Immature natural killer cell (primary cell): ENCODE data around the gene NPIPB4. TPM values are rescaled to one million over a fixed set of nuclear protein-coding genes. Genes with fewer than 3 reads are reported as not detected.
"Not testable (repeated sequence)": the region's sequence is repeated elsewhere in the genome, so short reads cannot be mapped to it uniquely, and the experiment has no call there.

Experiments
- DNase-seq, 3 donors: peaks; one replicate each; pipeline ENCODE4 v3.0.0; 2022; ENCODE audit warnings: mixed read lengths in 1 of 3
- H3K27ac Mint-ChIP-seq, 6 donors: one replicate each; pipeline ENCODE4 v1.8.0; 2020; ENCODE audit warnings: mixed read lengths in 6 of 6, mild to moderate bottlenecking in 5 of 6, inconsistent platforms in 4 of 6, moderate library complexity in 3 of 6
- H3K27me3 Mint-ChIP-seq, 3 donors: one replicate each; pipeline ENCODE4 v1.8.0; 2020 to 2021; ENCODE audit warnings: low read depth in 3 of 3, mild to moderate bottlenecking in 3 of 3, mixed read lengths in 3 of 3, moderate library complexity in 3 of 3, inconsistent platforms in 1 of 3
- H3K36me3 Mint-ChIP-seq, 3 donors: one replicate each; pipeline ENCODE4 v1.8.0; 2020; ENCODE audit warnings: mixed read lengths in 3 of 3, inconsistent platforms in 2 of 3, mild to moderate bottlenecking in 2 of 3
- H3K4me1 Mint-ChIP-seq, 2 donors: one replicate each; pipeline ENCODE4 v1.8.0; 2020; ENCODE audit warnings: inconsistent platforms in 2 of 2, mild to moderate bottlenecking in 2 of 2, mixed read lengths in 2 of 2, moderate library complexity in 1 of 2
- H3K4me3 Mint-ChIP-seq, 5 donors: one replicate each; pipeline ENCODE4 v1.8.0; 2020; ENCODE audit warnings: mild to moderate bottlenecking in 5 of 5, mixed read lengths in 5 of 5, inconsistent platforms in 3 of 5, moderate library complexity in 3 of 5
- H3K9me3 Mint-ChIP-seq, 6 donors: one replicate each; pipeline ENCODE4 v1.8.0; 2020; ENCODE audit warnings: mild to moderate bottlenecking in 6 of 6, mixed read lengths in 6 of 6, inconsistent platforms in 4 of 6, moderate library complexity in 3 of 6
- polyA plus RNA-seq, 3 donors: library from polyadenylated mRNA; unstranded; fragments of 300-500 nt; fragmentation: Illumina TruSeq; gene quantifications; one replicate each; pipeline ENCODE4 v1.2.3, GENCODE V29; 2021

NPIPB4 gene
- polyA plus RNA-seq, result 10 to 100 TPM in 1 of 3 donors, under 1 TPM in 1, not detected in 1; 0.92 to 10.5 TPM

DNA sequence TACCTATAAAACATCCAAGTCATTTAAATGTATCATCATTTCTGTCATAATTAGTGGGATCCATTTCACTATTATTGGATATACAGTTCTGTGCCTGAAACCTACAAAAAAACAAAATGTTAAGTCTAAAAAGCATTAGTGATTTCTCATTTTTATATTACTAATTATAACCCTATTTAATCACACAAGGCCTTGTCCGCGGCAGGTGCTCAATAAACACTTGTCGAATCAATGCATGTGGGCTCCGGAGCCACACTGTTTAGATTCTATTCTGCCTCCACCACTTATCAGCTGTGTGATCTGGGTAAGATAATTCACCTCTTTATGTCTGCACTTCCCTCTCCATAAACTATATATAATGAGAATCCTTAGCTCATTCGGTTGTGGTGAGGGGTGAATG, at the start of gene NPIPB4:
Gene NPIPB4, minus strand, starts transcription at position 101 of the 400 bp plus-strand sequence. CDS start 378 bp downstream, outside the sequence.
- H3K27me3 Mint-ChIP-seq, H3K36me3 Mint-ChIP-seq, H3K4me1 Mint-ChIP-seq, H3K4me3 Mint-ChIP-seq, H3K9me3 Mint-ChIP-seq, H3K27ac Mint-ChIP-seq, DNase-seq: not testable (repeated sequence)

DNA sequence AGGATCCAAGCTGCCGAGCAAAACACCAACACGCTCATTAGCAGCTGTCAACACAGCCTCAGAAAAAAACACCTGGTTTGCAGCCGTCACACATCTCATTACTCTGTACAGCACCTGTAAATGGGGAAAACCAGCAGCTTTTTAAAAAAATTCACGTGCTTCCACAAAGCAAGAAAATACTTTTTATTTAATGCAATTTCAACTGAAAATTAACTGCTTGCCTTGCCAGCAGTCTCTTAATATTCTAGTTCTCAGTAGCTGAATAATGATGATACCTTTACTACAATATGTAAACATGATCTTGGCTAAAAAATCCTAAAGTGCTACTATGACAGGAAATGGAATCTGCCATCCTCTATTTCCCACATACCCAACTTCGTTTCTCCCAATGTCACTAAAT, 41.4 kb upstream of the NPIPB4 start:
- H3K9me3 Mint-ChIP-seq, H3K4me3 Mint-ChIP-seq: not testable (repeated sequence)

DNA sequence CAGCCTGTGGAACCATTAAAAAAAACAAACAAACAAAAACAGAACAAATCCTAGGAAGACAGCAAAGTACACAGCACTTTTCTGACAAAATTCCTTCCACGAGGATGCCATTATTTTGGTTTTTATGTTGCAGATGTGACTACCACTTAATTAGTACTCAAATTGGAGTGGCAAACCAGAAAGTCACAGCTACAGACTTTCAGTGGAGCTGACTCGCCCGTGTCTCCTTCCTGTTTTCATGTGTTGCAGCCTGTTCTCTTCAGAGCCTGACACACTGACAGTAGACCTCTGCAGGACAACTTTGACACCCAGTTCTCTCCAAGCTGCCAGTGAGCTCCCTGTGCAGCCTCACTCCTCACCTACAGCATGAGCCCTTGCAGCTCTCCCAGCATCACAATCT, 24.4 kb upstream of the NPIPB4 start:
- H3K27me3 Mint-ChIP-seq, H3K9me3 Mint-ChIP-seq, H3K27ac Mint-ChIP-seq, DNase-seq, H3K4me3 Mint-ChIP-seq, H3K36me3 Mint-ChIP-seq, H3K4me1 Mint-ChIP-seq: not testable (repeated sequence)

More for the DNA sequence above, 41.4 kb upstream of the NPIPB4 start:
- H3K27me3 Mint-ChIP-seq, H3K27ac Mint-ChIP-seq, H3K4me1 Mint-ChIP-seq, H3K36me3 Mint-ChIP-seq, DNase-seq: not testable (repeated sequence)

DNA sequence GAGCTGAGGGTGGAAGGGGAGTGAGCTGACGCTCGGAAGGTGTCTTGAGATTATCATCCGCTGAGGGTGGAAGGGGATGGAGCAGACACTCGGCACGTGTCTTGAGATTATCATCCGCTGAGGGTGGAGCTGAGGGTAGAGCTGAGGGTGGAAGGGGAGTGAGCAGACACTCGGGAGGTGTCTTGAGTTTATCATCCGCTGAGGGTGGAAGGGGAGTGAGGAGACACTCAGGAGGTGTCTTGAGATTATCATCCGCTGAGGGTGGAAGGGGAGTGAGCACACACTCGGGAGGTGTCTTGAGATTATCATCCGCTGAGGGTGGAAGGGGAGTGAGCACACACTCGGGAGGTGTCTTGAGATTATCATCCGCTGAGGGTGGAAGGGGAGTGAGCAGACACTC, 20.4 kb downstream of the NPIPB4 start:
- not testable (repeated sequence) for H3K27me3 Mint-ChIP-seq, H3K4me1 Mint-ChIP-seq, H3K9me3 Mint-ChIP-seq, H3K36me3 Mint-ChIP-seq
- Mint-ChIP-seq H3K27ac (peak overlapping the region in 2 of 6 donors; percentile 93 to 95), H3K4me3 (peak overlapping the region in 3 of 5 donors; percentile 64 to 67 (median 67))
- peak in 1 of 3 donors; percentile 37 for DNase-seq

DNA sequence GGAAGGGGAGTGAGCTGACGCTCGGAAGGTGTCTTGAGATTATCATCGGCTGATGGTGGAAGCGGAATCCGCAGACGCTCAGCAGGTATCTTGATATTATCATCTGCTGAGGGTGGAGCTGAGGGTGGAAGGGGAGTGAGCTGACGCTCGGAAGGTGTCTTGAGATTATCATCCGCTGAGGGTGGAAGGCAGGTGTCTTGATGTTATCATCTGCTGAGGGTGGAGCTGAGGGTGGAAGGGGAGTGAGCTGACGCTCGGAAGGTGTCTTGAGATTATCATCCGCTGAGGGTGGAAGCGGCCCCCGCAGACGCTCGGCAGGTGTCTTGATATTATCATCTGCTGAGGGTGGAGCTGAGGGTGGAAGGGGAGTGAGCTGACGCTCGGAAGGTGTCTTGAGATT, 21.2 kb downstream of the NPIPB4 start:
- Mint-ChIP-seq H3K4me3 (peak overlapping the region in 2 of 5 donors; percentile 46 to 54), H3K27ac (peak overlapping the region in 5 of 6 donors; percentile 23 to 90 (median 77))
- H3K27me3 Mint-ChIP-seq, H3K36me3 Mint-ChIP-seq, H3K4me1 Mint-ChIP-seq, H3K9me3 Mint-ChIP-seq: not testable (repeated sequence)
- DNase-seq, result peak; percentile 47 to 68 (median 66)

DNA sequence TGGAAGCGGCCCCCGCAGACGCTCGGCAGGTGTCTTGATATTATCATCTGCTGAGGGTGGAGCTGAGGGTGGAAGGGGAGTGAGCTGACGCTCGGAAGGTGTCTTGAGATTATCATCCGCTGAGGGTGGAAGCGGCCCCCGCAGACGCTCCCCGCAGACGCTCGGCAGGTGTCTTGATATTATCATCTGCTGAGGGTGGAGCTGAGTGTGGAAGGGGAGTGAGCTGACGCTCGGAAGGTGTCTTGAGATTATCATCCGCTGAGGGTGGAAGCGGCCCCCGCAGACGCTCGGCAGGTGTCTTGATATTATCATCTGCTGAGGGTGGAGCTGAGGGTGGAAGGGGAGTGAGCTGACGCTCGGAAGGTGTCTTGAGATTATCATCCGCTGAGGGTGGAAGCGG, 21.8 kb downstream of the NPIPB4 start:
- H3K4me1 Mint-ChIP-seq, H3K27me3 Mint-ChIP-seq, H3K27ac Mint-ChIP-seq, H3K4me3 Mint-ChIP-seq, H3K36me3 Mint-ChIP-seq, H3K9me3 Mint-ChIP-seq: not testable (repeated sequence)
- DNase-seq, result peak; percentile 32 to 66 (median 65)

DNA sequence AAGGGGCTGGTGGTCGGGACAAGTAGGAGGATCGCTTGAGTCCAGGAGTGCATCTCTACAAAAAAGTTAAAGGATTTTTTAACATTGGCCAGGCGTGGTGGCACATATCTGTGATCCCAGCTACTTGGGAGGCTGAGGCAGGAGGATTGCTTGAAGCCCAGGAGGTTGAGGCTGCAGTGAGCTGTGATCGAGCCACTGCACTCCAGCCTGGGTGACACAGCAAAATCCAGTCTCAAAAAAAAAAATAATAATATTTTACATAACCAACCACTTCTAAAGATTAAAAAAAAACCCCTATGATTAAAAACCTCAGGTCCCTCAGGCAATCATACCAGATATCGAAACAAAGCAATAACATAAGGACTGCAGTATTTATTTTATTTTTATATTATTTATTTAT, 23.3 kb downstream of the NPIPB4 start:
- not testable (repeated sequence) for H3K36me3 Mint-ChIP-seq, H3K4me1 Mint-ChIP-seq, H3K4me3 Mint-ChIP-seq, H3K9me3 Mint-ChIP-seq, H3K27ac Mint-ChIP-seq, H3K27me3 Mint-ChIP-seq
- DNase-seq, result peak in 1 of 3 donors; percentile 34

DNA sequence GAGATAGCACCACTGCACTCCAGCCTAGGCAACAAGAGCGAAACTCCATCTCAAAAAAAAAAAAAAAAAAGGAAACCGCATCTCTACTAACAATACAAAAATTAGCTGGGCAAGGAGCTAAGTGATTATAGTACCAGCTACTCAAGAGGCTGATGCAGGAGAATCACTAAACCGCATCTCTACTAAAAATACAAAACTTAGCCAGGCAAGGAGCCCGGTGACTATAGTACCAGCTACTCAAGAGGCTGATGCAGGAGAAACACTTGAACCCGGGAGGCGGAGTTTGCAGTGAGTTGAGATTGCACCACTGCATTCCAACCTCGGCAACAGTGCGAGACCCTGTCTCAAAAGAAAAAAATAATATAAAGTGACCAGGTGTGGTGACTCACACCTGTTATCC, 27.6 kb downstream of the NPIPB4 start:
- not testable (repeated sequence) for H3K4me3 Mint-ChIP-seq, DNase-seq, H3K9me3 Mint-ChIP-seq, H3K27me3 Mint-ChIP-seq, H3K4me1 Mint-ChIP-seq, H3K36me3 Mint-ChIP-seq, H3K27ac Mint-ChIP-seq

DNA sequence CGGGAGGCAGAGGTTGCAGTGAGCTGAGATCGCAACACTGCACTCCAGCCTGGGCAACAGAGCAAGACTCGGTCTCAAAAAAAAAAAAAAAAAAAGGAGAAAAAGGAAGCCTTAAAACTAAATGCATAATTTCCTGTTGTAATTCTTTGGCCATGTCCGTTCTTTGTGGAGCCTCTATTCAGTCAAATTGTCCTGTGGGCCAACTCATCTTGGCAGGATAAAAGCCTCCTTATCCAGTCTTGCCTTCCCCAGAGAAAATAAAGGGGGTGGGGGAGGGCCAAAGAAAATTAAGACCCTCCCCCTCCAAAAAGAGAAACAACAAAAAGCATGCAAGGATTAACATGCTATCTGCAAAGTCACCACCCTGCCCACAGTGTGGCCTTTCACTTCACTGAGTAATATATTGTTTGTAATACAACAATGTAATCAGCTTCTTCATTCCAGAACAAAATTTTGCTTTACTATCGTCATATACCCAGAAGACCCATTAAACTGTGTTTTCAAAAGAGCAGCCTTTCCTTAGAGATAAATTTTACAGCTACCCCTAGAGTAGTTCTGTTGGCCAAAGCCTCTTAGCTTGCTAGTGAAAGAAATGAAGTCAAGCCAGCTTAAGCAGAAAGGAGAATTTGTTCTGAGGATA, 31.4 kb downstream of the NPIPB4 start:
- H3K36me3 Mint-ChIP-seq, DNase-seq, H3K27me3 Mint-ChIP-seq, H3K4me1 Mint-ChIP-seq, H3K4me3 Mint-ChIP-seq, H3K9me3 Mint-ChIP-seq: not testable (repeated sequence)
- peak overlapping the region in 4 of 6 donors; percentile 8 to 75 (median 20) for H3K27ac Mint-ChIP-seq

DNA sequence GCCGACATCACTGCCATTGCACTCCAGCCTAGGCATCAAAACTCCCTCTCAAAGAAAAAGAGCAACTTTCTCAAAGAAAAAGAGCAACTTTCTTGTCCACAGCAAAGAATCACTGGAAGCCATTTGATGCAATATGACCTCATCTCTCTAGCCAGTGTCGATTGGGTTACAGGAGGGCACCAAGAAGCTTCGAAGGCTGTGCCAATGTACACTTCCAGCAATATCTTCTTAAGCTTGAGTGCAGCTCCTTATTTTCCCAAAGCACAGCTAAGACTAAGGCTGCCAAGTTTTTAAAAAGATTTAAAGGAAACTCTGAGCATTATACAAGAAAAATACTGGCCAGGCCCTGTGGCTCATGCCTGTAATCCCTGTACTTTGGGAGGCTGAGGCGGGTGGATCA, 32.0 kb downstream of the NPIPB4 start:
- not testable (repeated sequence) for H3K9me3 Mint-ChIP-seq, H3K27me3 Mint-ChIP-seq, DNase-seq, H3K4me1 Mint-ChIP-seq, H3K4me3 Mint-ChIP-seq, H3K36me3 Mint-ChIP-seq
- peak overlapping the region in 2 of 6 donors; percentile 14 to 31 for H3K27ac Mint-ChIP-seq

DNA sequence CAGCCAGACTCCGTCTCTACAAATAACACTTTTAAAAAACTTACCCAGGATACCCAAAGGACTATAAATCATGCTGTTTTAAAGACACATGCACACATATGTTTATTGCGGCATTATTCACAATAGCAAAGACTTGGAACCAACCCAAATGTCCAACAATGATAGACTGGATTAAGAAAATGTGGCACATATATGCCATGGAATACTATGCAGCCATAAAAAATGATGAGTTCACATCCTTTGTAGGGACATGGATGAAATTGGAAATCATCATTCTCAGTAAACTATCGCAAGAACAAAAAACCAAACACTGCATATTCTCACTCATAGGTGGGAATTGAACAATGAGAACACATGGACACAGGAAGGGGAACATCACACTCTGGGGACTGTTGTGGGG, 34.3 kb downstream of the NPIPB4 start:
- not testable (repeated sequence) for DNase-seq, H3K36me3 Mint-ChIP-seq, H3K4me3 Mint-ChIP-seq, H3K9me3 Mint-ChIP-seq, H3K27me3 Mint-ChIP-seq, H3K27ac Mint-ChIP-seq
- H3K4me1 Mint-ChIP-seq, result peaks cover 16 to 25% of the 10 kb centered on the region in 2 donors

DNA sequence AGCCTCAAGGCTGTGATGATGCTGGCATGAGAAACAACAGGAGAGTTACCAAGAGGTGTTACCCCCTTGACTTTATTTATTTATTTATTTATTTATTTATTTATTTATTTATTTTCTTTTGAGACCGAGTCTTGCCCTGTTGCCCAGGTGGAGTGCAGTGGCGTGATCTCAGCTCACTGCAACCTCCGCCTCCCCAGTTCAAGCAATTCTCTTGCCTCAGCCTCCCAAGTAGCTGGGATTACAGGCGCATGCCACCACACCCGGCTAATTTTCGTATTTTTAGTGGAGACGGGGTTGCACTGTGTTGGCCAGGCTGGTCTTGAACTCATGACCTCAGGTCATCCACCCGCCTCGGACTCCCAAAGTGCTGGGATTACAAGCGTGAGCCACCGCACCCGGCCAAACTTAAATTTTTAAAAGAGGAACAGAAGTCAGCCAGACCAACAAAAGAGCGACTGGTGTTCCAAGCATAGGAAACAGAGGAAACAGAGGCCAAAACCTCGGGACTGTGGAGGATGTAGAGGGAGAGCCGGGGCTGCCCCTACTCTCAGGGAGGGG, 36.6 kb downstream of the NPIPB4 start:
- peak overlapping the region; percentile 91 to 97 (median 94) for H3K4me3 Mint-ChIP-seq
- H3K27me3 Mint-ChIP-seq, H3K9me3 Mint-ChIP-seq: not testable (repeated sequence)

DNA sequence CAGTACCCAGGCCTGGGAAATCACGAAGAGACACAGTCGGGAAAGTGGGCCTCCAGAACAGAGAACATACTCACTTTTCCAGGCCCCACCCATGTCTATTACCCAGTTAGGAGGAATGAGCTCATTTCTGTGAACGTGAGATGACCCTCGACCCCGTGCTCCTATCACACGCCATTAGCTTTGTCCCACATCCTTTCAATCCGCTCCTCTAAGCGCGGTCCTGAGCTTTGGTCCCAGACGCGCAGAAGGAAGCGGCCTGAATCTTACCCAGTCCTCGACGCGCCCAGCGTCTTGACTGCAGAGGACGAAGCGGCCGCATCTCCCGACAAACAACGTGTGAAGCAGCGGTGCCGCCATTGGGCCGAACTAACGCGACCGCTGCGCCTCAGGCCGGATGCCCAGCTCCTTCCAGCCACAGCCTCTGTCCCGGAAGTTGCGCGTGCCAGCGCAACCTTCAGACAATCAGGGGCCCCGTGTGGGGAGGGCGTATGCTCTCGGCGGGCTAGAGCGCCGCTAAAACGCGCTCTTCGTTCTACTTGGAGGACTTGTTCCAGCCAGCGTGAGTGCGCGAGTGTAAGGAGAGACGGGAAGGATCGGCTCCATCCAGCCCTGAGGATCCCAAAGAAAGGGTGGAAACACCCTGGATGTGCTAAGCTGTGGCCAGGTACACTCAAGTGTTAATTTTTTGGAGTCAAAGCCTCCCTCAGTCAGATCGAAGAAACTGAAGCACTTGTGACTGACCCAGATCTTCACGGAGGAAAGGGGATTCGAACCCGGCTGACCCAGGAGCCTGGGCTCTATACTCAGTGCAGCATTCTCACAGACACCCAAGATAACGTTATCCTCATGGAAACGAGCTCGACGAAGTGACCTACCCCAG, 37.3 kb downstream of the NPIPB4 start:
- DNase-seq, result peak; percentile 71 to 80 (median 78)
- H3K27me3 Mint-ChIP-seq, H3K9me3 Mint-ChIP-seq: not testable (repeated sequence)
- Mint-ChIP-seq H3K27ac (peak overlapping the region; percentile 98 to 99 (median 99)), H3K36me3 (peaks cover 0 to 11% (median 0%) of the 10 kb centered on the region in 3 donors), H3K4me3 (peak overlapping the region; percentile 91 to 97 (median 94)), H3K4me1 (peaks cover 16 to 25% of the 10 kb centered on the region in 2 donors)

More for the DNA sequence above, 36.6 kb downstream of the NPIPB4 start:
- Mint-ChIP-seq H3K4me1 (peaks cover 16 to 25% of the 10 kb centered on the region in 2 donors), H3K36me3 (peaks cover 0 to 11% (median 0%) of the 10 kb centered on the region in 3 donors), H3K27ac (peak overlapping the region; percentile 98 to 99 (median 99))
- DNase-seq, result not testable (repeated sequence)

DNA sequence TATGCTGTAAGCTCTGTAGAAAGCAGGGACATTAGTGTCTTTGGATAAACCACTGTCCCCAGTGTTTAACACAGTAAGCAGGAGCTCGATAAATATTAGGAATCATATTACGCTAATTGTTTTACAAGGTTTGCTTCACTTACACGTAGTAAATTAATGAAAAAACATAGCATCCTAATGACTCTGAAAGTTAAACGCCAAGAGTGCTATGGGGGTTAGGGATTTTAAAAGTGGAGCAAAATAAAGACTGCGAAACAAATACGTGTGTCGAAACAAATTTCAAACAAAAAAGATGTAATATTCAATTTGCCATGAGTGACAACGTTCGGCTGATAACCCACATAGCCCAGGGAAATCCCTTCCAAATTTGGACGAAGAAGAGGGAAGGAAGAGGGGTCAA, 37.9 kb downstream of the NPIPB4 start:
- Mint-ChIP-seq H3K27ac (peak overlapping the region; percentile 94 to 99 (median 98)), H3K36me3 (peaks cover 0 to 11% (median 0%) of the 10 kb centered on the region in 3 donors), H3K4me1 (peaks cover 16 to 25% of the 10 kb centered on the region in 2 donors), H3K4me3 (peak overlapping the region; percentile 13 to 94 (median 93))
- DNase-seq, H3K27me3 Mint-ChIP-seq, H3K9me3 Mint-ChIP-seq: not testable (repeated sequence)
